ENCODE results near the gene SECTM1.

Gene SECTM1

GRCh38 chr17:82299452-82299851 is 34.1 kb downstream of the SECTM1 start:
- DNase-seq (ENCODE audit: low read depth in 2 of 2), result peak in 1 of 2 donors; percentile 27

GRCh38 chr17:82298538-82299421 is 34.8 kb downstream of the SECTM1 start:
- DNase-seq (ENCODE audit: low read depth in 2 of 2), result no peak

DNA sequence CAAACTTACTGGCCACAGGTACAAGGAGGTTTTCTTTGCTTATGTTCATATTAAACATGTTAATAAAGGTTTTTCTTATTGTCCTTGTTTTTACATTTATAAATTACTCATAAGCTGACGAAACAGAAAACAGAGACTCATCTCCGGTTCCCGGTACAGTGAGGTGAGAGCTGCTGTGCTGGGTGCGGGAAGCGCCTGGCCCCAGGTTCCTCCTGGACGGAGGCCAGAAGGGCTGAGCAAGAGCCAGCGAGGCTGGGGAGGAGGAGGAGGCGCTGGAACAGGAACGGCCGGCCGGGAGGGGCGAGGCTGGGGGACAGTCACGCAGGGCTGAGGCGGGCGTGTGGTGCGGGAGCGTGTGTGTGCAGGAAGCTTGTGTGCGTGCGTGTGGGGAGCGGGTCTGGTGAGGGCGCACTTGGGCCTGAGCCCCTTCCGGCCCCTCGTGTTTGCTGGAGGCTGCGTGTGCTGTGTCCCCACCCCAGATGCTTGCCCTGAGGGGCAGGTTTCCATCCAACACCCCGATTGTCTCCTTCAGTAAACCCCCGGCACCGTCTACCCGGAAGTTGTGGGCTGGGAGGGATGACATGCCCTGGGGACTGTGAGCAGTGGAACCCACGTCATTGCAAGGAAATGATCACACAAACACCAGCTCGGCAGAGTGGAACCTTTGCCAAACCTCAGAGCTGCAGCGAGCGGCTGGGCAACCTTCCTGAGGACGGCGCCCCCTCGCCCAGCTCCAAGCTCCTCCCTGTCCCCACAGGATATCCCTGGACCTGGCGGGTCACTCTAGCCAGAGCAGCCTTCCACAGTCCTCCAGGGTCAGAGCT is 35.6 kb downstream of the SECTM1 start:
- peak; percentile 78 to 79 for DNase-seq (ENCODE audit: low read depth in 2 of 2)

- peak; percentile 62 to 86 for DNase-seq (ENCODE audit: low read depth in 2 of 2)
Observed at GRCh38 chr17:82297280-82297713, 36.3 kb downstream of the SECTM1 start.

GRCh38 chr17:82296511-82297279 is 36.9 kb downstream of the SECTM1 start:
- DNase-seq (ENCODE audit: low read depth in 2 of 2), result no peak

DNA sequence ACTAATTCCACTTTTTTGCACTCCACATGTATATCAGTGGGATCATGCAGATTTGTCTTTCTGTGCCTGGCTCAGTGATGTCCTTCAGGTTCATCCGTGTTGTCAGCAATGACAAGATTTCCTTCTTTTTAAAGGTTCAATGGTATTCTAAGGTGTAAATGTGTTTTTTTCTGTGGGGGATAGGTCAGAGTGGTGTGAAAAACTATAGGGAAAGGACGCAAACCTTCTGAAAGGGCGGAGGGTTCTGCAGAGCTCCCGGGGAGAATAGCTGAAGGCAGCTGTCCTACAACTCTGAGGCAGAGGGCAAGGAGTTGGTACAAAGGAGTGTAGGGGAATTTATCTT is 38.1 kb downstream of the SECTM1 start:
- DNase-seq (ENCODE audit: low read depth in 2 of 2), result no peak

- no peak for DNase-seq (ENCODE audit: low read depth in 2 of 2)
Observed at GRCh38 chr17:82294064-82294773, 39.3 kb downstream of the SECTM1 start.

- peak; percentile 84 to 85 for DNase-seq (ENCODE audit: low read depth in 2 of 2)
Observed at GRCh38 chr17:82292251-82293154, 41.1 kb downstream of the SECTM1 start.

- DNase-seq (ENCODE audit: low read depth in 2 of 2), result no peak
Observed at GRCh38 chr17:82291582-82292250, 41.9 kb downstream of the SECTM1 start.

DNA sequence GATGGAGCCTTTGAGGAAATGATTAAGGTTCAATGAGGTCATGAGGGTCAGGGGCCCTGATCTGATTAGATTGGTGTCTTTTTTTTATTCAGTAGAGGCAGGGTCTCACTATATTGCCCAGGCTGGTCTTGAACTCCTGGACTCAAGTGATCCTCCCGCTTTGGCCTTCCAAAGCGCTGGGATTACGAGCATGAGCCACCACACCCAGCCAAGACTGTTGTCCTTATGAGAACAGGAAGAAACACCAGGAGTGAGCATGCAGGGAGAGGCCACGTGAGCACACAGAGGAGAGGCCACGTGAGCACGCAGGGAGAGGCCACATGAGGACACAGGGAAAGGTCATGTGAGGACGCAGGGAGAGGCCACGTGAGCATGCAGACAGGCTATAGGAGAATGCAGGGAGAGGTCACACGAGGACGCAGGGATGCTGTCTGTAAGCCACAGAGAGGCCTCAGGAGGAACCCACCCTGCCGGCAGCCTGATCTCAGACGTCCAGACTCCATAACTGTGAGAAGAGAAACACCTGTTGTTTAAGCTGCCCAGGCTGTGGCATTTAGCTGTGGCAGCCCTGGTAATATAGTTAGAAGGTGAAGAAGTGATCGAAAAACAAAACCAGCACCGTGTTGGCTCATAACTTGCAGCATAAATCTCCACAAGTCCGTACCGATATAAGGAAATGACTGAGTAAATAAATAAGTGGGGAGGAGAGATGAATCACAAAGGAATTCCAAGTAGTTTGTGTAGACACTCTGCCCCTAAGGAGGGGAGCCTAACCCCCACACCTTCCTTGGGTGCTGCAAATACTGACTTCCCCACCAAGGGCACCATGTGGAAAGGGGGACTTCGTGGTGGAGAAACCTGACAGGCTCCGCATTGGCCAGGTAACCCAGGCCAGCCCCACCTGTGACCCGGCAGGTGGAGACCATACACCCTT is 45.4 kb downstream of the SECTM1 start:
- no peak for DNase-seq (ENCODE audit: low read depth in 2 of 2)

- no peak for DNase-seq (ENCODE audit: low read depth in 2 of 2)
Observed at GRCh38 chr17:82287013-82287867, 46.3 kb downstream of the SECTM1 start.

GRCh38 chr17:82285141-82285540 is 48.4 kb downstream of the SECTM1 start:
- no peak for DNase-seq (ENCODE audit: low read depth in 2 of 2)

DNA sequence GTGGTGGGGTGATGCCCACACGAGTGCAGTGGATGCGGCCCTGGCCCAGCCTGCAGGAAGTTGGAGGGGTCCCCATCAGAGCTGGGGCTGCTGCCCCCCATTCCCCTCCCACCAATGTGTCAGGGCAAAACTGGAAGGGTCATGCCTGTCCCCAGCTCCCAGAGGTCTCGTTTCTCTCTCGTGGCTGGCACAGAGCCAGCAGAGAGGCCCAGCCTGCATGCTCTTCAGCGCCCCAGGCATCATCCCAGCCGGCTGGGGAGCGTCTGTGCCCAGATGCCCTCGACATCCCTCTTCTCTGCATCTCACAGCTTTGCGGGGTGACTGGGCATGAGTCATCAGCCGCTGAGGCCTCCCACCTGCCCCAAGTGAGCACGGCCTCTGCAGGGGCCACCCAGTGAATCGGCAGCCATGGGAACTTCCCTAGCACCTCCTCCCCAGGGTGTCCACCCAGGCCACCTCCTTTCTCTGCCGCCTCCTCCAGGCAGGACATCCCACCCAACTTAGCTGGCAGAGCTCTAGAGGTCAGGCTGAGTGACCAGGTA is 50.3 kb downstream of the SECTM1 start:
- DNase-seq (ENCODE audit: low read depth in 2 of 2), result peak in 1 of 2 donors; percentile 35

DNA sequence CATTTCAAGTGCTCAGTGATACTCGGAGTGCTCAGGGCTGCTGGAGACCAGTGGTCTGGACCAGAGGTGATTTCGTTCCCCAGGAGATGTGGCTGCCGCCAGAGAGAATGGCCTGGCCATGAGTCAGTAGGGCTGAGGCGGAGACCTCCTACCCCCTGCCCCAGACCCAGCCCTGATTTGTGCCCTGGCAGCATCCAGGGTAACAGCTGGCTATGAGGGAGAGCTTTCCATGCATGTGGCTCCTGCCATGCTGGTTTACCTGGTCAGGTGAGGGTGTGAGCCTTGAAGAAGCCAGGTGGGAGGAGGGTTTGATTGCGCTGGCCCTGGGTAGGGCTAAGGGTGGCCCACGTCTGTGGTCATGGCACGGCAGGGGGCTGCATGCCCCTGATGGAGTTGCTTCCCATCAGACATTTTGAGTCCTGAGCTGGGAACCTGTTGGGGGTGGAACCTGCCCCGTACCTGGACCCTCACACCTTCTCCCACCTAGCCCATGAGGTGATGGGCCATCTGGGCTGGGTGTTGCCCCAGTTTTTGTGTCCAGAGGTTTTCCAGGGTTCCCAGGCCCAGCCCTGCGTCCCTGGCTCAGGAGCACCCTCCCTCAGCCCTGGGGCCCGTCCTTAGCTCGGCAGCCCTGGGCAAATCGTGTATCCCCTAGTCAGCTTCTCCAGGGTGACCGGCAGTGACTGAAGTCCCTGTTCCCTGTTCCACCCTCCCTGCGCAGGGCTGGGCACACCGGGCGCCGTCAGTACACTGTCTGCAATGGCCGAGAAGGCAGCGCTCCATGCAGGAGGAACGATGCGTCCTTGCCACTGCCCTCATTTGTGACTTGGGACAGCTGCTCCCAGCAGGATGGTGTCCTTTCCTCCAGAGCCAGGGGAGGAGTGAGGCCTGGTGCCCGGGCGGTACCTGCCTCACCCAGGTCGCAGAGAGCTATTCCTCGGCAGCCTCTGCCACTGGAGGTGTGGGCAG is 51.0 kb downstream of the SECTM1 start:
- no peak for DNase-seq (ENCODE audit: low read depth in 2 of 2)

DNA sequence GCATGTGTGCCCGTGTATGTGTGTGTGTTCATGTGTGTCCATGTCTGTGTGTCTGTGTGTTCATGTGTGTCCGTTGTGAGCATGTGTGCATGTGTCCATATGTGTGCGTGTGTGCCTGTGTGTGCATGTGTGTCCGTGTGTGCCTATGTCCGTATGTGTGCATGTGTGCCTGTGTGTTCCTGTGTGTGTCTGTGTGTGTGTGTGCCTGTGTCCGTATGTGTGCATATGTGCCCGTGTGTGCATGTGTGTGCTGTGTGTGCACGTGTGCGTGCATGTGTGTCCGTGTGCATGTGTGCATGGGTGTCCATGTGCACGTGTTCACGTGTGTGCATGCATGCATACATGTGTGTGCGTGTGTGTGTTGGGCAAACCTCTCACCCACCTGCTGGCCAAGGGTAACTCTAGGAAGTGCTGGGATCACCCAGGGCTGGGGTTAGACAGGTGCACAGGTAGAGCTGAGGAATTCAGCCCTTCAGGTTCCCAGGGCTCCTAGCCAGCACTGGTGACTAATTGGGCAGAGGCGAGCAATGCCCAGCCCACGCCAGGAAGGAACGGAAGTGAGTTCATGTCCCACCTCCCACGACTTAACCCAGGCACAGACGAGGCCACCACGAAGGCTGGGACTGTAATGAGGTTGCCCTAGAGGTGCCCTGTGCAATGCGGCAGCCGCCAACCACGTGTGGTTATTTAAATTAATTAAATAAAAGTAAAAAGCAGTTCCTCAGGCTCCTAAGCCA is 51.9 kb downstream of the SECTM1 start:
- DNase-seq (ENCODE audit: low read depth in 2 of 2), result peak; percentile 29 to 41
